ENCODE results near the gene HSPA12A. TPM values are rescaled to one million over a fixed set of nuclear protein-coding genes. Genes with fewer than 3 reads are reported as not detected.

The HSPA12A gene
- total and polyA plus RNA-seq, 2 of the 13 experiments (the other 11 are each of a cell fraction or from before 2014, with no cell fraction given) = 6.4 to 13.6 TPM

- no peak for DNase-seq (ENCODE audit: low spot score)
- intact Hi-C loops (cut with micrococcal nuclease; ENCODE audit: unreplicated experiment) = no loop called here
- Histone ChIP-seq H4K20me1 (ENCODE audit: insufficient read depth, low read length) (no peaks in the 10 kb centered on the region), H3K4me3 (replicated peaks in 1 of 3; ENCODE audit: insufficient read depth in 1 of 3, low read depth in 2 of 3, low read length in 3 of 3) (no peak overlapping the region), H2AFZ (ENCODE audit: low read length) (no peak overlapping the region), H3K4me2 (ENCODE audit: low read depth, low read length) (no peak overlapping the region), H3K27me3 (ENCODE audit: control insufficient read depth in 1 of 2, insufficient read depth in 2 of 2, low read length in 2 of 2) (peaks cover 0 to 4% of the 10 kb centered on the region in 2 experiments; a peak in 2 of 5 replicates), H3K27ac (ENCODE audit: extremely low read length, insufficient read depth, low read length) (no peak overlapping the region), H3K9me3 (ENCODE audit: low read length) (peaks cover 4% of the 10 kb centered on the region), H3K79me2 (ENCODE audit: insufficient read depth, low read length) (no peaks in the 10 kb centered on the region), H3K9ac (ENCODE audit: insufficient read depth, low read depth, low read length) (no peak overlapping the region), H3K4me1 (ENCODE audit: insufficient read depth, low read length) (peaks cover 24% of the 10 kb centered on the region), H3K36me3 (replicated peaks in 1 of 2; ENCODE audit: control insufficient read depth in 1 of 2, insufficient read depth in 2 of 2, low read length in 2 of 2) (no peaks in the 10 kb centered on the region)
- BruUV-seq (replicated peaks) = no TSS peak
- no peak for FAIRE-seq
- ChIA-PET CTCF (ENCODE audit: low intra/inter-chr PET ratio, low total read pairs) (no interaction called here), POLR2A (no interaction called here)
- 59% methylated on average over 8 of the region's 8 CpGs for WGBS (ENCODE audit: low lambda C conversion rate)
- no peak for ATAC-seq
- in situ Hi-C loops (cut with HindIII; ENCODE audit: extremely low pct_ligation_motif_present, low pct_unique_long_range_greater_than_20kb) = no loop called here
- TF ChIP-seq ATF5 (CRISPR knock-in tag; IDR thresholded peaks at IDR 0.05; ENCODE audit: low read depth) (no peak), ZNF776 (CRISPR knock-in tag; IDR thresholded peaks at IDR 0.05) (no peak), GABPB1 (CRISPR knock-in tag; IDR thresholded peaks at IDR 0.05) (no peak), TFAP4 (IDR thresholded peaks at IDR 0.05; ENCODE audit: borderline replicate concordance, low read depth) (no peak), ZNF781 (CRISPR knock-in tag; IDR thresholded peaks at IDR 0.05; ENCODE audit: borderline replicate concordance, not compliant biosample characterization) (no peak), HMGA1 (CRISPR knock-in tag; conservative IDR thresholded peaks at IDR 0.05) (no peak), PBX2 (CRISPR knock-in tag; IDR thresholded peaks at IDR 0.05) (no peak), SIN3A (IDR thresholded peaks at IDR 0.05; ENCODE audit: borderline replicate concordance, low read depth, low read length) (no peak), CBFB (CRISPR knock-in tag; IDR thresholded peaks at IDR 0.05) (no peak), ATF4 (CRISPR knock-in tag; IDR thresholded peaks at IDR 0.05) (no peak), REL (CRISPR knock-in tag; conservative IDR thresholded peaks at IDR 0.05) (no peak), SKIL (CRISPR knock-in tag; IDR thresholded peaks at IDR 0.05; ENCODE audit: borderline replicate concordance) (no peak), ZNF383 (CRISPR knock-in tag; IDR thresholded peaks at IDR 0.05; ENCODE audit: borderline replicate concordance) (no peak), RARA (CRISPR knock-in tag; IDR thresholded peaks at IDR 0.05) (no peak), ZNF446 (CRISPR knock-in tag; IDR thresholded peaks at IDR 0.05) (no peak), ZNF766 (CRISPR knock-in tag; IDR thresholded peaks at IDR 0.05; ENCODE audit: borderline replicate concordance) (no peak), GPN1 (CRISPR knock-in tag; IDR thresholded peaks at IDR 0.05; ENCODE audit: borderline replicate concordance) (no peak), ZNF496 (CRISPR knock-in tag; IDR thresholded peaks at IDR 0.05; ENCODE audit: insufficient replicate concordance) (no peak), HIVEP1 (CRISPR knock-in tag; IDR thresholded peaks at IDR 0.05) (no peak)
These were observed 18.6 kb upstream of the HSPA12A start for GRCh38 chr10:116760919-116761318.
